K562 (cell line): ENCODE data around the gene CCR2. TPM values are rescaled to one million over a fixed set of nuclear protein-coding genes. Genes with fewer than 3 reads are reported as not detected.
A peak's percentile ranks its signal among the peaks of the same experiment; 100 is the strongest.

Source experiments
- ASH1L ChIP-seq: fragments of 450-650 bp; IDR thresholded peaks from 2 replicates; pipeline ENCODE4 v1.6.1; 2018; ENCODE audit warnings: borderline replicate concordance, mild to moderate bottlenecking, low read depth; ENCODE audit not compliant: partially characterized antibody
- GTF2F1 ChIP-seq: IDR thresholded peaks from 2 replicates; pipeline ENCODE4 v1.6.1; 2011; ENCODE audit warnings: low read depth, low read length, improper control_type of control experiment
- LARP7 ChIP-seq: fragments of 450-650 bp; IDR thresholded peaks from 2 replicates; pipeline ENCODE4 v1.6.1; 2016
- MXD1 ChIP-seq: fragments of 250-450 bp; sonication (Bioruptor Pico); IDR thresholded peaks from 2 replicates; pipeline ENCODE4 v1.8.0; 2021; ENCODE audit warnings: borderline replicate concordance, mild to moderate bottlenecking, moderate library complexity; ENCODE audit not compliant: poor library complexity, severe bottlenecking
- NCOA6 ChIP-seq: fragments of 450-650 bp; IDR thresholded peaks from 2 replicates; pipeline ENCODE4 v1.6.1; 2017; ENCODE audit warnings: mild to moderate bottlenecking
- PRMT5 ChIP-seq: sonication (generic); formaldehyde crosslinking; IDR thresholded peaks from 2 replicates; pipeline ENCODE4 v1.5.0; 2020; ENCODE audit warnings: missing genetic modification reagents
- PYGO2 ChIP-seq: fragments of 450-650 bp; IDR thresholded peaks from 2 replicates; pipeline ENCODE4 v1.6.1; 2016; ENCODE audit warnings: mild to moderate bottlenecking, missing genetic modification characterization, moderate library complexity, missing compliant biosample characterization
- RBM34 ChIP-seq: fragments of 200-400 bp; formaldehyde crosslinking; IDR thresholded peaks from 2 replicates; pipeline ENCODE4 v1.6.1; 2018; ENCODE audit warnings: low read length, borderline replicate concordance; ENCODE audit not compliant: insufficient read depth
- TAF9B ChIP-seq: fragments of 450-650 bp; IDR thresholded peaks from 2 replicates; pipeline ENCODE4 v1.6.1; 2018; ENCODE audit warnings: mild to moderate bottlenecking; ENCODE audit not compliant: partially characterized antibody
- TBP ChIP-seq: optimal IDR thresholded peaks from 2 replicates; pipeline ENCODE3; 2011; ENCODE audit warnings: low read depth, low read length, improper control_type of control experiment
- YBX1 ChIP-seq: fragments of 450-650 bp; IDR thresholded peaks from 2 replicates; pipeline ENCODE4 v1.7.1; 2016; ENCODE audit warnings: mild to moderate bottlenecking
- ZBTB40 ChIP-seq, 2 experiments: fragments of 450-650 bp in 1 of 2; sonication (generic) in 1 of 2; formaldehyde crosslinking in 1 of 2; IDR thresholded peaks; 2 replicates each; pipeline versions ENCODE4 v1.7.1 to v1.9.0; 2016 to 2022; ENCODE audit warnings: inconsistent platforms in 1 of 2, mild to moderate bottlenecking in 1 of 2, missing genetic modification reagents in 1 of 2
- ZNF280B ChIP-seq: fragments of 250-450 bp; sonication (Bioruptor Pico); IDR thresholded peaks from 2 replicates; pipeline ENCODE4 v1.5.1; 2021; ENCODE audit warnings: mild to moderate bottlenecking
- polyA plus RNA-seq, 8 experiments: library from polyadenylated mRNA; depleted of rRNA in 4 of 8; stranded (reverse) in 5 of 8; unstranded in 3 of 8; fragments of >200 nt; fragmentation: Nextera tagmentation in 2 of 8; fragmentation: Illumina TruSeq in 1 of 8; extraction: Ambion mirVana in 2 of 8; extraction: Trizol in 1 of 8; gene quantifications; 2 replicates each; pipeline versions ENCODE4 v1.2.1 to v1.2.3, GENCODE V29; 2011 to 2014; ENCODE audit warnings: inconsistent platforms in 1 of 8, missing spikeins in 1 of 8
- total RNA-seq, 7 experiments: library from RNA; depleted of rRNA in 6 of 7; stranded (reverse); fragments of >200 nt in 6 of 7; fragmentation: Illumina TruSeq in 2 of 7; extraction: Trizol in 2 of 7; gene quantifications; 2 replicates each; pipeline versions ENCODE4 v1.2.1 to v1.2.3, GENCODE V29; 2011 to 2021; ENCODE audit warnings: low replicate concordance in 1 of 7
- TF ChIP-seq, protein P1 (sequence below): IDR thresholded peaks from 2 replicates; pipeline ENCODE4 v1.6.1; 2012; ENCODE audit warnings: low read depth, low read length, improper control_type of control experiment, borderline replicate concordance

The CCR2 gene
- total and polyA plus RNA-seq, 9 of the 15 experiments (the other 6 are each of a cell fraction or from before 2014, with no cell fraction given): not detected

- TF ChIP-seq ZBTB40 (IDR thresholded peaks at IDR 0.05): peak; percentile 83
- no peak for TF ChIP-seq ZBTB40 (CRISPR knock-in tag; IDR thresholded peaks at IDR 0.05)
- no peak; the same call in none of the 2 replicates for TF ChIP-seq PYGO2 (tag)
- TF ChIP-seq ASH1L: no peak
- TF ChIP-seq NCOA6: peak; percentile 36; the same call in 1 of the 2 replicates
- no peak for TF ChIP-seq PRMT5
- peak; percentile 78 for TF ChIP-seq TAF9B
- no peak for TF ChIP-seq ZNF280B
- TF ChIP-seq TBP: no peak
- no peak for TF ChIP-seq RBM34
- TF ChIP-seq, protein P1, sequence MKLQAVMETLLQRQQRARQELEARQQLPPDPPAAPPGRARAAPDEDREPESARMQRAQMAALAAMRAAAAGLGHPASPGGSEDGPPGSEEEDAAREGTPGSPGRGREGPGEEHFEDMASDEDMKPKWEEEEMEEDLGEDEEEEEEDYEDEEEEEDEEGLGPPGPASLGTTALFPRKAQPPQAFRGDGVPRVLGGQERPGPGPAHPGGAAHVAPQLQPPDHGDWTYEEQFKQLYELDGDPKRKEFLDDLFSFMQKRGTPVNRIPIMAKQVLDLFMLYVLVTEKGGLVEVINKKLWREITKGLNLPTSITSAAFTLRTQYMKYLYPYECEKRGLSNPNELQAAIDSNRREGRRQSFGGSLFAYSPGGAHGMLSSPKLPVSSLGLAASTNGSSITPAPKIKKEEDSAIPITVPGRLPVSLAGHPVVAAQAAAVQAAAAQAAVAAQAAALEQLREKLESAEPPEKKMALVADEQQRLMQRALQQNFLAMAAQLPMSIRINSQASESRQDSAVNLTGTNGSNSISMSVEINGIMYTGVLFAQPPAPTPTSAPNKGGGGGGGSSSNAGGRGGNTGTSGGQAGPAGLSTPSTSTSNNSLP: no peak
- TF ChIP-seq YBX1: no peak
- TF ChIP-seq GTF2F1: no peak
- TF ChIP-seq MXD1: no peak
- TF ChIP-seq LARP7: no peak
Measured at GRCh38 chr3:46406788-46407611, 53.1 kb downstream of the CCR2 start, which contains the start of the genes CCR5AS and CCRL2 (continued).
